HG03432 (cell line): ENCODE data around the gene SLC12A5.
A peak's percentile ranks its signal among the peaks of the same experiment; 100 is the strongest.

Source experiments
- ATAC-seq: cut with Tn5 transposase; IDR thresholded peaks from one replicate; pipeline ENCODE4 v1.9.1; 2021; ENCODE audit warnings: mild to moderate bottlenecking, moderate library complexity; ENCODE audit not compliant: unreplicated experiment

SLC12A5 gene

GRCh38 chr20:46101957-46102356, 72.9 kb downstream of the SLC12A5 start:
- no peak for ATAC-seq

DNA sequence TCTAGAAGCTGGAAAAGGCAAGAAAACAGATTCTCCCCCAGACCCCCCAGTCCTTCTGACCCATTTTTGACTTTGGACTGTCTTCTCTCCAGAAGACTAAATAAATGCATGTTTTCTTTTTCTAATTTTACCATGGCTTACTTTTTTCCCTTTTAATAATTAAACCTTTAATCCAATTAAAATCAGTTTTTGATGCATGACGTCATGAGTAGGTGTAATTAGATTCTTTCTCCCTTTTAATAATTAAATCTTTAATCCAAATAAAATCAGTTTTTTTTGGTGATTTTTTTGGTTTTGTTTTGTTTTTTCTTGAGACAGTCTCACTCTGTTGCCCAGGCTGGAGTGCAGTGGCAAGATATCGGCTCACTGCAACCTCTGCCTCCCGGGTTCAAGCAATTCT, 73.9 kb downstream of the SLC12A5 start:
- ATAC-seq, result no peak

DNA sequence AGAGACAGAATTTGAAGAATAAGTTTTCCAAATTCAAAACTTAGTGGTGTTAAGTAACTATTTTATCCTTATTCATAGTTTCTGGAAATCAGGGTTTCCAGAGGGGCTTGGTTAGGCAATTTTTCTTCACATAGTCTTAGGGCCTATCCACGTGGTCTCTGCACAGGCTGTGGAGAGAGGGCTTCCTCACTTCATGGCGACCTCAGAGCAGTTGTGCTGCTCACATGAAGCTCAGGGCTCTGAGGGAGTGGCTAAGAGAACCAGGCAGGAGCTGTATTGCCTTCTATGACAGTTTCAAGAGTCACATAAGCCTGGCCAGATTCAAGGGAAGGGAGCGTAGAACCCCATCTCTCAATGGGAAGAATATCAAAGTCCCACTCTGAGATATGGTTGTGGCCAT, 75.2 kb downstream of the SLC12A5 start:
- no peak for ATAC-seq

DNA sequence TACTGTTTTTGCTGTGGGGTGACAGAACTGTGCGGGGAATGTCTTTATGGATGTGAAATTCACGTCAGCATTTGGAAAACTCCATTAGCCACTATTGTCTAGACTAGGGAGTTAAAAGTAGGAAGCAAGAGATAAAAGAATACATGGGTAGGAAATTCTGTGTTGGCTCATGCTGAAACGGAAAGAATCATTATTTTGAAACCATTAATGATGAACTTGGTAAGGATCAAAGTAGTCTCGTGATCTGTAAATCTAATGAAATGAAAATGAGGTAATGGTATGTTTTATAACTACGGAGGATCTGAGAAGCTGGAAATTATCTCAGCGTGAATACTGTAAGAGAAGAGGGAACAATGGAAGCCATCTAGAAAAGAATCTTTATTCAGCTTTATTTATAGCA, 78.0 kb downstream of the SLC12A5 start:
- ATAC-seq, result no peak

- peak; percentile 89 for ATAC-seq
Observed at GRCh38 chr20:46108435-46108841, 79.4 kb downstream of the SLC12A5 start.

- ATAC-seq, result no peak
Observed at GRCh38 chr20:46108976-46109375, 80.0 kb downstream of the SLC12A5 start.
